HEK293 (cell line): Measurements from ENCODE around the gene OXSR1.

Experiments
- CTCF ChIA-PET: fragments of 350-600 bp; formaldehyde crosslinking; extraction: SDS; loops from one replicate; lab custom pipeline; 2021; ENCODE audit warnings: antibody characterized with exemption; lab: Yijun Ruan, JAX
- POLR2A ChIA-PET: fragments of 300-600 bp; formaldehyde crosslinking; extraction: SDS; loops from one replicate; lab custom pipeline; 2020; ENCODE audit warnings: antibody characterized with exemption, inconsistent platforms; lab: Yijun Ruan, JAX
- H3K27ac ChIP-seq: fragments of 200-500 bp; sonication (Bioruptor generic); 2 replicates; pipeline ENCODE4 v1.5.1; 2014; ENCODE audit warnings: low read depth, low read length, control low read depth, inconsistent platforms; ENCODE audit errors: extremely low read depth
- H3K36me3 ChIP-seq, 2 experiments: fragments of 200-500 bp in 1 of 2; sonication (Bioruptor generic) in 1 of 2; 1 replicate in 1 of 2; 2 replicates in 1 of 2; pipeline ENCODE4 v1.5.1; 2014 to 2017; ENCODE audit warnings: inconsistent platforms in 2 of 2, low read length in 2 of 2; ENCODE audit not compliant: control insufficient read depth in 2 of 2, insufficient read depth in 1 of 2
- H3K4me1 ChIP-seq: fragments of 200-500 bp; sonication (Bioruptor generic); 2 replicates; pipeline ENCODE4 v1.5.1; 2014; ENCODE audit warnings: mild to moderate bottlenecking, low read length, inconsistent platforms; ENCODE audit not compliant: control insufficient read depth, insufficient read depth
- H3K4me3 ChIP-seq: 2 replicates; pipeline ENCODE4 v1.5.1; 2011; ENCODE audit warnings: low read depth, mild to moderate bottlenecking, control low read depth, low read length, moderate library complexity
- H3K9me3 ChIP-seq: fragments of 200-500 bp; sonication (Bioruptor generic); 2 replicates; pipeline ENCODE4 v1.5.1; 2014; ENCODE audit warnings: low read depth, low read length, inconsistent platforms; ENCODE audit not compliant: control insufficient read depth, insufficient read depth
- IKZF3 ChIP-seq: fragments of 450-650 bp; IDR thresholded peaks from 2 replicates; pipeline ENCODE4 v1.5.0; 2018; ENCODE audit warnings: missing biosample characterization, mild to moderate bottlenecking, missing genetic modification characterization, moderate library complexity
- REST ChIP-seq: fragments of 450-650 bp; formaldehyde crosslinking; IDR thresholded peaks from 2 replicates; pipeline ENCODE4 v1.5.1; 2016; ENCODE audit warnings: missing biosample characterization, missing genetic modification characterization
- TCF7L2 ChIP-seq: IDR thresholded peaks from 2 replicates; pipeline ENCODE4 v1.6.1; 2011; ENCODE audit warnings: low read depth, mild to moderate bottlenecking, inconsistent platforms, low read length, moderate library complexity, borderline replicate concordance
- ZNF132 ChIP-seq: fragments of 450-650 bp; formaldehyde crosslinking; IDR thresholded peaks from 2 replicates; pipeline ENCODE4 v1.5.1; 2017; ENCODE audit warnings: missing biosample characterization, missing genetic modification characterization, borderline replicate concordance
- ZNF19 ChIP-seq: fragments of 450-650 bp; formaldehyde crosslinking; IDR thresholded peaks from 2 replicates; pipeline ENCODE4; 2016; ENCODE audit warnings: missing biosample characterization, missing genetic modification characterization, low read depth
- ZNF324 ChIP-seq: fragments of 450-650 bp; formaldehyde crosslinking; IDR thresholded peaks from 2 replicates; pipeline ENCODE4 v1.5.1; 2016; ENCODE audit warnings: missing biosample characterization, missing genetic modification characterization
- ZNF354C ChIP-seq: fragments of 450-650 bp; formaldehyde crosslinking; IDR thresholded peaks from 2 replicates; pipeline ENCODE4 v1.5.1; 2016; ENCODE audit warnings: missing biosample characterization, missing genetic modification characterization, low read depth, borderline replicate concordance
- ZNF513 ChIP-seq: fragments of 450-650 bp; IDR thresholded peaks from 2 replicates; pipeline ENCODE4 v1.5.1; 2018; ENCODE audit warnings: missing biosample characterization, missing genetic modification characterization
- ZNF549 ChIP-seq: fragments of 450-650 bp; IDR thresholded peaks from 2 replicates; pipeline ENCODE4 v1.5.1; 2018; ENCODE audit warnings: missing biosample characterization, missing genetic modification characterization, mild to moderate bottlenecking, inconsistent platforms, moderate library complexity
- ZNF561 ChIP-seq: fragments of 450-650 bp; IDR thresholded peaks from 2 replicates; pipeline ENCODE4 v1.5.1; 2018; ENCODE audit warnings: missing biosample characterization, missing genetic modification characterization, borderline replicate concordance
- ZNF600 ChIP-seq: fragments of 450-650 bp; formaldehyde crosslinking; IDR thresholded peaks from 2 replicates; pipeline ENCODE4 v1.5.1; 2016; ENCODE audit warnings: missing biosample characterization, missing genetic modification characterization
- ZNF660 ChIP-seq: fragments of 450-650 bp; IDR thresholded peaks from 2 replicates; pipeline ENCODE4 v1.5.1; 2018; ENCODE audit warnings: missing biosample characterization, mild to moderate bottlenecking, missing genetic modification characterization
- ZNF785 ChIP-seq: fragments of 450-650 bp; formaldehyde crosslinking; IDR thresholded peaks from 2 replicates; pipeline ENCODE4 v1.5.1; 2016; ENCODE audit warnings: missing biosample characterization, missing genetic modification characterization
- ZNF791 ChIP-seq: fragments of 450-650 bp; formaldehyde crosslinking; IDR thresholded peaks from 2 replicates; pipeline ENCODE4 v1.5.1; 2016; ENCODE audit warnings: missing biosample characterization, missing genetic modification characterization
- ZSCAN5A ChIP-seq: fragments of 450-650 bp; formaldehyde crosslinking; IDR thresholded peaks from 2 replicates; pipeline ENCODE4 v1.5.1; 2016; ENCODE audit warnings: missing biosample characterization, missing genetic modification characterization
- TF ChIP-seq, protein P1 (sequence below): fragments of 450-650 bp; formaldehyde crosslinking; IDR thresholded peaks from 2 replicates; pipeline ENCODE4 v1.5.1; 2017; ENCODE audit warnings: missing biosample characterization, missing genetic modification characterization

The OXSR1 gene

GRCh38 chr3:38128303-38128655 is 37.1 kb upstream of the OXSR1 start:
- peaks cover 4 to 92% of the 10 kb centered on the region in 2 experiments for H3K36me3 ChIP-seq
- CTCF ChIA-PET = interaction anchor here (0.5 kb wide), 1 partner anchor 204 kb away, joined by 4 read pairs; no protein-coding TSS in a partner anchor

DNA sequence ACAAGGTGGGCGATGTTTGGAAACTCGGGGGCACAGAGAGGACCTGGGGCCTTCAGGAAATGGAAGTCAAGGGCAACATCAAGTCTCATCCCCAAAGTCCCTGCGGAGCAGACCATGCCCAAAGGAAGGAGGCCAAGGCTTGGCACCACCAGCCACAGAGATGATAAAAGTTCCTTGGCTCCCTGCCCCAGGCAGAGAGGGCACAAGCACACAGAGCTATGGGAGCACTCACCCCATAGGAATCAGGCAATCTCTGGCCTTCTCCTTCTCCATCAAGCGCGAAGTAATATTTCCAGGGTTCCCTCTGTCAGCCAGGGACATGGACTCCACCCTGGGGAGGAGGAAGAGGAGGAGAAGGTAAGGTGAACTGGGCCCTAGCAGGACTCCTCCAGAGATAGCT is 36.3 kb upstream of the OXSR1 start:
- Histone ChIP-seq H3K9me3 (no peaks in the 10 kb centered on the region), H3K27ac (no peak overlapping the region), H3K4me3 (no peak overlapping the region), H3K36me3 (peaks cover 4 to 98% of the 10 kb centered on the region in 2 experiments), H3K4me1 (no peaks in the 10 kb centered on the region)
- TF ChIP-seq ZNF600 (tag by site-specific recombination) (no peak), ZSCAN5A (tag by site-specific recombination) (no peak), ZNF354C (tag by site-specific recombination) (no peak), ZNF791 (tag by site-specific recombination) (no peak), ZNF785 (tag by site-specific recombination) (no peak), ZNF132 (tag by site-specific recombination) (no peak), ZNF561 (tag by site-specific recombination) (no peak), ZNF549 (no peak), TCF7L2 (no peak)
- TF ChIP-seq, protein P1, sequence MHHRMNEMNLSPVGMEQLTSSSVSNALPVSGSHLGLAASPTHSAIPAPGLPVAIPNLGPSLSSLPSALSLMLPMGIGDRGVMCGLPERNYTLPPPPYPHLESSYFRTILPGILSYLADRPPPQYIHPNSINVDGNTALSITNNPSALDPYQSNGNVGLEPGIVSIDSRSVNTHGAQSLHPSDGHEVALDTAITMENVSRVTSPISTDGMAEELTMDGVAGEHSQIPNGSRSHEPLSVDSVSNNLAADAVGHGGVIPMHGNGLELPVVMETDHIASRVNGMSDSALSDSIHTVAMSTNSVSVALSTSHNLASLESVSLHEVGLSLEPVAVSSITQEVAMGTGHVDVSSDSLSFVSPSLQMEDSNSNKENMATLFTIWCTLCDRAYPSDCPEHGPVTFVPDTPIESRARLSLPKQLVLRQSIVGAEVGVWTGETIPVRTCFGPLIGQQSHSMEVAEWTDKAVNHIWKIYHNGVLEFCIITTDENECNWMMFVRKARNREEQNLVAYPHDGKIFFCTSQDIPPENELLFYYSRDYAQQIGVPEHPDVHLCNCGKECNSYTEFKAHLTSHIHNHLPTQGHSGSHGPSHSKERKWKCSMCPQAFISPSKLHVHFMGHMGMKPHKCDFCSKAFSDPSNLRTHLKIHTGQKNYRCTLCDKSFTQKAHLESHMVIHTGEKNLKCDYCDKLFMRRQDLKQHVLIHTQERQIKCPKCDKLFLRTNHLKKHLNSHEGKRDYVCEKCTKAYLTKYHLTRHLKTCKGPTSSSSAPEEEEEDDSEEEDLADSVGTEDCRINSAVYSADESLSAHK (tag by site-specific recombination) = no peak
- ChIA-PET CTCF (no interaction called here), POLR2A (no interaction called here)

More at GRCh38 chr3:38128303-38128655, 37.1 kb upstream of the OXSR1 start:
- H3K27ac ChIP-seq = no peak overlapping the region
- POLR2A ChIA-PET = interaction anchor here (0.6 to 1.0 kb wide), 2 partner anchors 11 to 231 kb away, joined by 3 to 4 read pairs; no protein-coding TSS in a partner anchor
- TF ChIP-seq ZNF324 (tag by site-specific recombination) (no peak), ZNF791 (tag by site-specific recombination) (no peak), ZNF660 (tag by site-specific recombination) (no peak), IKZF3 (tag by site-specific recombination) (no peak), ZNF513 (tag by site-specific recombination) (no peak), ZNF19 (tag by site-specific recombination) (no peak), REST (tag by site-specific recombination) (no peak)
- no peak overlapping the region for H3K4me3 ChIP-seq
- H3K9me3 ChIP-seq = no peaks in the 10 kb centered on the region
- no peaks in the 10 kb centered on the region for H3K4me1 ChIP-seq
